Stimulated activated naive CD8-positive, alpha-beta T cell treated with anti-CD3 and anti-CD28 coated beads, Interleukin-15, Interleukin-2, amounts not matched to agents 100 U/mL and 50 U/mL, for 24 hours (primary cell): Measurements from ENCODE around the gene ING4.
"Not testable (repeated sequence)": the region's sequence is repeated elsewhere in the genome, so short reads cannot be mapped to it uniquely, and the experiment has no call there.

ENCODE experiments used
- ATAC-seq: fragments of 150-1000 bp; cut with Tn5 transposase; one replicate; pipeline ENCODE4 v1.10.0; 2021
- DNase-seq: peaks from one replicate; pipeline ENCODE4 v3.0.0; 2021

Gene ING4

DNA sequence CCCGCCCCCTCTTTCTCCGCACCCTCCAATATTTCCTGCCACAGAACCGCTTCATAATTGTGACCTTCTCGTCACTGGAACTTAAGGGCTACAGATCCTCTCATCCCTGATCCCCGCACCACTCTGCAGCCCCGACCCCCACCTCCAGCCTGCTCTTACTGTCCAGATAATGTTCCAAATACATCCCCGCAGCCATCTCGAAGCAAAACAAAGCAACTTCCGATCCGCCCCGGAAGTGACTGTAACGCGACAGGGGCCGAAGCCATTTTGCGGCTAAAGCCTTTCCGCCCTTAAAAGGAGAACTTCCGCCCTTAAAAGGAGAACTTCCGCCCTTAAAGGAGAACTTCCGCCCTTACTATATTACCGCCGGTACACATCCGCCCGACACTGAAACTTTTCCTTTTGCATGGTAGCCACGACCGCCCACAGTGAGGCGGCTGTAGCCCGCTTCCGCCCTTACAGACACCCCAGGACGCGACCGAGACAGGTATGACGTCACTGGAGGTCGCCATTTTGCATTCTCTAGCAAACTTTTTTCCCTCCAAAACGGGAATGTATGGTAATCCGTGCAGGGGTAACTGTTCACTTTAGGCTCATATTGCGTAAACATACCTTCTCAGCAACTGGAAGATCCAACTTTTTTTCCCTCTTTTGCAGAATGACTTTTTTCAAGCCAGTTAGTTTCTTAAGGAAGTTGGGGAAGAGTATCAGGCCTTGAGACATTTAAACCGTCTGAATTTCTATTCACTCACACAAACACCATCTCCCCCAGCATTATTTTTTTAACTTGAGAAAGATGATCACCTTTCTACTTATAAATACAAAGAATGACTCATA lies at the start of gene ING4:
TSS of gene ING4 (minus strand) at position 214 of the 837 bp plus-strand sequence. CDS start at position 196, 18 bp downstream.
- ATAC-seq (peak; percentile 100), DNase-seq (peak; percentile 93)

DNA sequence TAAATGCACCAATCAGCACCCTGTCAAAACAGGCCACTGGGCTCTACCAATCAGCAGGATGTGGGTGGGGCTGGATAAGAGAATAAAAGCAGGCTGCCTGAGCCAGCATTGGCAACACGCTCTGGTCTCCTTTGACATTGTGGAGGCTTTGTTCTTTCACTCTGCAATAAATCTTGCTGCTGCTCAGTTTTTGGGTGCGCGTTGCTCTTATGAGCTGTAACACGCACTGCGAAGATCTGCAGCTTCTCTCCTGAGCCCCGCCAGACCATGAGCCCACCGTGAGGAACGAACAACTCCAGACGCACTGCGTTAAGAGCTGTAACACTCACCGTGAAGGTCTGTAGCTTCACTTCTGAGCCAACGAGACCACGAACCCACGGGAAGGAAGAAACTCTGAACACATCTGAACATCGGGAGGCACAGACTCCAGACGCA lies 46.1 kb upstream of the ING4 start:
- DNase-seq (peak; percentile 27), ATAC-seq (peak; percentile 40)

DNA sequence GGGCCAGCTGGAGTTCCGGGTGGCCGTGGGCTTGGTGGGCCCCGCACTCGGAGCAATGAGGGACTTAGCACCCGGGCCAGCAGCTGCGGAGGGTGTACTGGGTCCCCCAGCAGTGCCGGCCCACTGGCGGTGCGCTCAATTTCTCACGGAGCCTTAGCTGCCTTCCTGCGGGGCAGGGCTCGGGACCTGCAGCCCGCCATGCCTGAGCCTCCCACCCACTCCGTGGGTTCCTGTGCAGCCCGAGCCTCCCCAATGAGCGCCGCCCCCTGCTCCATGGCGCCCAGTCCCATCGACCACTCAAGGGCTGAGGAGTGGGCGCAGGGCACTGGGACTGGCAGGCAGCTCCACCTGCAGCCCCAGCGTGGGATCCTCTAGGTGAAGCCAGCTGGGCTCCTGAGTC lies 45.4 kb upstream of the ING4 start:
- DNase-seq, ATAC-seq: not testable (repeated sequence)

DNA sequence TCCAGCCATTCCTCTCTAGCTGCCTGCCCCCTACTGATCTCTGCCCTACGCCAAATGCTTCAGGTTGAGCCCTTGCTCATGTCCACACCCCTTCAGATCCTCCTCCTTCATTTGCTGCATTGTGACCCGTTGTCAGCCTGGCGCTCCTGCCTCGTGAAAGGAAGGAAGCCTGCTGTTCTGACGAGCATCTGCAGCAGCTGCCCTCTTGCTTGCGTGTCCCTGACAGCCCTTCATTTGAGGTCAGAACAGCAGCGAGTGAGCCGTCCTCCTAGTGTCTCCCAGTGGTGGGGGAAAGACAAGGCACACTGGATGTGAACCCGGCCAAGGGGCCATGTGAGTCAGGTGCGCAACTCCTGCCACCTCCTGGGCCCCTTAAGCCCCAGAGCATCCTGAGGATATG lies 40.7 kb upstream of the ING4 start:
- ATAC-seq (peak; percentile 10), DNase-seq (no peak)

DNA sequence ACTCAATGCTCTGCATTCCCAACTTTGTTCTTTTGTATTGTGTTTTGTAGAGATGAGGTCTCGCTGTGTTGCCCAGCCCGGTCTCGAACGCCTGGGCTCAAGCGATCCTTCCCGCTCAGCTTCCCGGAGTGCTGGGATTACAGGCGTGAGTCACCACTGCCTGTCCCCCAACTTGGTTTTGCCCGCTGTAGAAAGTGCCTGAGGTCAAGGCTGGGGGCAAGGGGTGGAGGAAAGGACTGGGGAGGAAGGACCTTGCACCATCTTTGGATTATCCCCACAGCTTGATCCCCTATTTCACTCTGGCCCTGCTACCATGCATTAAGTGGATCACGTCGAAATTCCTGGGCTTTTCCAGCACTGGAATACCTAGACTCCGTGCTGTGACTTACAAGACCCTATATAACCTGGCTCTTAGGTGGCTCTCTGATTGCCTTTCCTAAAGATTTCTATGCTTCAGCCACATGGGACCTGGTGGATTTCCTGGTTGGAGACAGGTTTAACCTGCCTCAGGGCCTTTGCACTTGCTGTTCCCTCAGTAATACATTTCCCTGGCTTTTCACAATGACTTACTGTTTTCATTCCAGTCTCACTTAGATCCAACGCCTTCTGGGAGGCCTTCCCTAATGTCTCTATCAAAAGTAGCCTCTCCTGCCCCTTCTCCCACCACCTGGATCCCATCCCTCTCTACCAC lies 38.3 kb upstream of the ING4 start:
- no peak for ATAC-seq
- DNase-seq = no peak

DNA sequence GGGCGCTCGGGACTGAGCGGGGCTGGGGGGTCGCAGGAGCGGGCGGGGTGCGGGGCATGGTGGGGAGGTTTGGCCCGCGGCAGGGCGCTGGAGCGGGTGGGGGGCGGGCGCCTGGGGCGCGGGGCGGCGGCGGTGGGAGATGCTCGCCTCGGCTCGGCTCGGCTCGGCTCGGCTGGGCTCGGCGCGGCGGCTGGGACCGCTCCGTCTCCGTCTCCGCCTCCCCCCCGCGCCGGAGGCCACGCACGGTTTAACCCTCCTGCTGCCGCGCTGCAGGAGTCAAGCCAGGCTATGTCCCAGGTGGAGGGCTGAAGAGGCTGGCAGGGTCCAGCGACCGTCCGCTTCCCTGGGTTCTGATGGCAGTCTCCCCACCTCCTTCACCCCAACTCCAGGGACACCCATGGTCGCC lies 37.7 kb upstream of the ING4 start, which contains the start of gene PIANP:
TSS of gene PIANP (minus strand) at position 170 of the 406 bp plus-strand sequence. CDS start 2,754 bp downstream, outside the sequence.
- ATAC-seq (no peak), DNase-seq (peak; percentile 42)

DNA sequence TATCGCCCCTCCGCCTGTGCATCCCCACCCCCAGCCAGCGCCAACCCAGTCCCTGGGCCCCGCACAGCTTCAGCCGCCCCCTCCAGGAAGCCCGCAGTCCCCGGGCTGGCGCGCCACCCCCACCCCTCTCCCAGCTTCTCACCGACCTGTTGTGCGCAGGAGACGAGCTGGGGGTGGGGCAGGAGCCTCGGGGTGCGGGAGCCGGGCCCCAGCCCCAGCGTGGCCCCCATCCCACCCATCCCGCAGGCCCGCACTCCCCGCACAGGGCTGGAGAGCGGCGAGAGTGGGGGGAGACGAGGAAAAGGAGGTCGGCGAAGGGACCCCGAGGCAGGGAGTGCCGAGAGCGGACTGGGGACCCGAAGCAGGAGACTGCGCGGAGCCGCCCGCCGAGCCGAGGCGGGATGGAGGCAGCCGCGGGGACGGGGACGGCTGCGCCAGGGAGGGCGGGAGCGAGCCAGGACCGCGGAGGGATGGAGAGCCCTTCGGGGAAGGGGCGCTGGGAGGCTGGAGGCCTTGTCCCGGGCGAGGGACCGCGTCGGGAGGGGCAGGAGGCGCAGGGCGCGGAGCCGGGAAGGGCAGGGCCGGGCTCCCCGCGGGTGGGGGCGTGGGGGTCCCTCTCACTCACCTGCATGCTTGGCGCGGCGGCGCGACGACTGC lies 37.2 kb upstream of the ING4 start:
- no peak for ATAC-seq
- peak; percentile 21 for DNase-seq

DNA sequence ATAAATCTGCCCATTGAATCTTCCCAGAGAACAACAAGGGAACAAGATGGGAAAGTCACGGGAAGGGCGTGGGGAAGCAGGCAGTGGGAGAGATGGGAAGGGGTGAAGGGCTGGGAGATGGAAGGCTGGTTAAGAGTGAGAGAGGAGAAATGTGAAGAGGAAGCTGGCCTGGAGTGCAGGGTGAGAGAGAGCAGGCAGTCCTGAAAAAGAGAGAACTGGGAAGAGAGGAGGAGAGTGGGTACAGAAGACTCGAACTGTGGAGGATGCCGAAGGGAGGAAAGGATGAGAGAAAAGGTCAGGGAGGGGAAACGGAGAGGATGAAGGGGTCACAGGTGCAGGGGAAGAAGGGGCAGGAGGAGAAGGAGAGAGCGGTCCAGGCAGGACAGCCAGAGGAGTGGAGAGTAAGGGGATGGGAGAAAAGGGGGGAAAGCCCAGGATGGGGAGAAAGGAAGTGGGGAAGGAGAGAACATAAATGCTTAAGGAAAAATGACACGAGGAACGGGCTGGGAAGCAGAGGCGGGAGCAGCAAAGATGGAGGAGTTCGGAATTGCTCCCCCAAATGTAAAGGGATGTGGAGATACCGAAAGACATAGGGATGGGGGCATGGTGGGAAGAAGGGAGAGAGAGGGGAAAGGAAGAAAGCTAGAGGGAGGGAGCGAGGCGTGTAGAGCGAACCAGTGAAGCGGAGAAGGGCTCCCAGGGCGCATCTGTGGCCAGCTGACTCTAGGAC lies 36.5 kb upstream of the ING4 start:
- DNase-seq (no peak), ATAC-seq (no peak)

DNA sequence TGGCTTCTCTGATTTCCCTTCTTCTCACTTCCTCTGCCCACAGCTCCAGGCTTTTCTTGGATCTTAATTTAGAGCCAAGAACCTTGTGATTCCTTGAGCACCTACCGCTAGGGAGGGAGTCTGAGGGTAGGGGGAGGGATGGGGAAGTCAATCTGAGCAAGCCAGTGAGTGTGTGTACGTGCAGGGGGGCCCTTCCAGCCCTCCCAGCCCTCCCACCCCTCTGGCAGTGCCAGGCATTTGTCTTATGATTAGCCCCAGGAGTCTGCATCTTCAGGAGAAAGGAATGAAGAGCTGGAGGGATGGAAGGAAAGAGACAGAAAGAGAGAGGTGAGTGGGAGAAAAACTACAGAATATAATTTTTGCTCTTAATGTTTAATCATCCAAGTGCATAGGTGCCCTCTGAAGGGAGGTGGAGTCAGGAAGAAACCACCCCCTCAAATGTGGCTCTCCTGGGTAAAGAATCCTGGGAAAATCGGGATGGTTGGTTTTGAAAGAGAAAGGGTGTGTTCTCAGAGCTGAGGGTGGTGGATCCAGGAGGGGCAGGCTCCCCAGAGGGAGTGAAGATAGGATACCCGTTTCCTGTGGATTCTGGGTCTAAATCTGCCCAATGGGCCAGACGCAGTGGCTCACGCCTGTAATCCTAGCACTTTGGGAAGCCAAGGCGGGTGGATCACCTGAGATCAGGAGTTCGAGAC lies 35.6 kb upstream of the ING4 start:
- no peak for ATAC-seq
- no peak for DNase-seq

DNA sequence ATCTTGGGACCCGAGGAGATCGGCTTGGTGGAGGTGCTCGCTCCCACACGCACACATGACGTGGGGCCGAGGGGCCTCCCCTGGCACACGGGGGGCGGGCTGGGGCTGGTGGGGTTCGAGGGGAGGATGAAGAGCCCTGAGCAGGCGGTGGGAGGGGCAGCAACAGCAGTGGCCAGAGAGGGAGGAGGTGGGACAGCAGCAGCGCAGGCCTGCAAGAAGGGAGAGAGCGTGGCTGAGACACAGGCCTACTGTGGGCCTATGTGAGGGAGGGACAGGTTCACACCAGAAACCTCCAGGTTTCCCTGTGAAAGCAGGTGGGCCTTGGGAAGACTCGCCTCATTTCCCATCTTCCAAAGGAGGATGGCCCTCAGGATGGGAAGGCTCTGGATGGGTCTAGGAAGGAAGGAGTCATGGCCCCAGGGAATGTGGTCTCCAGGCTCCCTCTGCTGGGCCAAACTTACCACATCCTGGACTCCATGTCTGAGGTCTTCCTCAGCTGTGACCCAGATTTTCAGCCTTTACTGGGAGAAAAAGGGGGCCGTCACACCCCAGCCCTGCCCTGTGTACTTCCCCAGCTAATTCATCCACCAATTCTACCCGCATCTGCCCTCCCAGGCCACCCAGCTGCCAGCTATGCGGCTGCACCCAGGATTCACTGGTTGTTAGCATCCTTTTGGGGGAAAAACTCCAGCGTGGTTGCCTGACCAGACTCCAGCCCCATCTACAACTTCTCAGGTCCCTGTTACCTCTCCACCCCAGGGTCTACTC lies 34.8 kb upstream of the ING4 start:
- ATAC-seq = no peak
- DNase-seq = peak; percentile 34

DNA sequence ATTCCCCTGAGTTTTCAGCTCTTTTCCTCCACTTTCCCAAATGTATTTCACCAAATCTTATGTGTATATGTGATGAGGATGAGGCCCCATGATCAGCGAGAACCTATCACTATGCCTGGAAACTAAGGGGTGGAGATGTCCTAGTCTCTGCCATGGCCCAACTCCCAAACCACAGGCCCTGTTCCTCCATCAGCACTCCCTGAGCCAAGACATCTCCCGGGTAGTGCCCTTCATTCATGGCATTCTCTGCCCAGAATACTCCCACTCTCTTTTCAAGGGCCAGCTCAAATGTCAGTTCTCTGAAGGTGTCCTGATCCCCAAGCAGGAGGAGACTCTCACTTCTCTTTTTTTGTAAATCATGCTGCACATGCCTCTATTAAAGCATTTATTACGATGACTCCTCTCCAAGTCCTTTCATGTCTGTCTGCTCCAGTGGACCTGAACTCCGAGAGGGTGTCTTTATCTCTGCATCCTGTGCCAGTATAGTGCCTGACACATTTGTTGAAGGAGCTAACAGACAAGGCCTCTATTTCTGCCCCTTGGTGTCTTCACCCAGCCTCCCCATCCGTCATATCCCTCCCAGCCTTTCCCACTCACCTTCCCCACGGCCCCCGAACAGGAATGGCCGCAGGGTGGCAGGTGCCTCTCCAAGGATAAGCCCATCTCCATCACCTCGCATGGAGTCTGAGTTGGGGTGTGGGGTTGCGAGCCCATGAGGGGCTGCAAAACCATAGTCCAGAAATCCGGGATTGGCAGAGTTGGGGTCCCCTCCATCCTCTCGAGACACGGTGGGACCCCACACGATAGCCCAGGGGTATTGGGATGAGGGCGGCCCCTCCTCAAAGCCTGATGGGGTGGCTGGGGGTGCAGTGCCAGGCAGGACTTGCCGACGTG lies 34.0 kb upstream of the ING4 start:
- ATAC-seq = no peak
- no peak for DNase-seq

DNA sequence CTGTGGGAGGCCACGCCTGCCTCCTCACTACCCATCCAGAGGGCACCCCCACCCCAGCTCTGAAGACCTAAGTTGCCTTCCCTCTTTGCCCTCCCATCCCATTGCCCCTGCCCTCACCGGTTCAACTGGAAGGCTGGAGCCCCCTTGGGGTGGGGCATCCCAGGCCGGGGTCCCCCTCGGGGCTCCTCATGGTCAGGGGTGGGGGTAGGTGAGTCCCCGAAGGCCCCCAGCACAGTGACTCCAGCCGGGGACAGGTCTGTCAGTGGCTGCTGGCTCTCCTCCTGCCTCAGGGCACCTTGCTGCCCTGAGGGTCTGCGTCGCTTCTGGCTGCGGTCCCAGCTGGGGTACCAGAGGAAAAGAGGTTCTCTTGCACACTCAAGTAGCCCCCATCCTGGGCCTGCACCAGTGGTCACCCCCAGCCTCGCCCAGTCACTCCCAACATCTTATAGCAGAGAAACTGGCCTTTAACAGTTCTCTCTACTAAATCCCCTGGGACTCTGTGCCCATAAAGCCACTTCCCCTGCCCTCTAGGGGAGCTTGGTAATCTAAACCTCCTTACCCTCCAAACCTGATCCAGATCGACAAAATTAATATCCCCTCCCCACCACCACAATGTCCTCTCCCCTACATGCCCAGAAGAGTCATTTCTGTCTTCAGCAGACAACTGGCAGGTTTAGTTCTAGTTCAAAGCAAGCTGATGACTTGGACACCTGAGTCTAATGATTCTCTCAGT lies 32.6 kb upstream of the ING4 start:
- DNase-seq = no peak
- ATAC-seq = peak; percentile 3

DNA sequence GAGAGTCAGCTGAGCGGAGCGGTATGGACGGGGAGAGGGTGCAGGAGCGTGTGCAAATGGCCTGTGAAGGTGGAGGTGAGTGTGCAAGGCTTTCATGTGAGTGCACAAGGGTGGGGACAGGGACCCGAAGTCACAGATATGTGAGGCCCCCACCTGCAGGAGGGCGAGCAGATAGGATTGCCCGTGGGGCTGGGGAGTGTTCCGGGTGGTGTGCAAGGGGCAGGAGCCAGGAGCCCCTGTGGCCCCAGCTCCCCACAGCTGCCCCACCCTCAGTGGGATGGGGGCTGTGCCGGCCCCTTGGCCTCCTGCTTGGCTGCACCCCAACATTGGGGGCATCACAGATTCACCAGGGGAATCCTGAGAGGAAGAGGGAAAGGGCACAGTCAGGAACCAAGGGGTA lies 31.8 kb upstream of the ING4 start:
- ATAC-seq (no peak), DNase-seq (no peak)

DNA sequence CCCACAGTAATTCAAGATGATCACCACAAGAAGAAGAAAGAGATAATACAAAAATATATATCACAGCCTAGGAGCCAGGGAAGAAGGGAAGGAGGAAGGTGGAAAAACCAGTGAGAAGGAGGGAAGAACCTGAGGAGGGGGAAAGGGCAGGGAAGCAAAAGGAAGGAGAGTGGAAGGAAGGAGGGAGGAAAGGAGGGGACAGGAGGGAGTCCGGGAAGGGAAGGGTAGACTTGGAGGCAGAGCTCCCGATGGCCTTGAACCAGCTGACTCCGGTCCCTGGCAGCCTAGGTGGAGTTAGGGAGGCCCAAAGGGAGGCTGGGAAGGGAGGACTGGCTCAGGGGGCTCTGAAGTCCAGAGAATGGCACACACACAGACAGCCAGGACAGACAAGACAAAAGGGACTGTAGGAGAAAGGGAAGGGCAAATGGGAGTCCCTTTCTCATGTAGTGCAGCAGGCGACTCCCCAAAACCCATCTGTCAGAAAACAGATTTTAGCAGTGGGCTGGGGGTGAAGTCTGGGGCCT lies 31.0 kb upstream of the ING4 start:
- ATAC-seq = no peak
- no peak for DNase-seq

DNA sequence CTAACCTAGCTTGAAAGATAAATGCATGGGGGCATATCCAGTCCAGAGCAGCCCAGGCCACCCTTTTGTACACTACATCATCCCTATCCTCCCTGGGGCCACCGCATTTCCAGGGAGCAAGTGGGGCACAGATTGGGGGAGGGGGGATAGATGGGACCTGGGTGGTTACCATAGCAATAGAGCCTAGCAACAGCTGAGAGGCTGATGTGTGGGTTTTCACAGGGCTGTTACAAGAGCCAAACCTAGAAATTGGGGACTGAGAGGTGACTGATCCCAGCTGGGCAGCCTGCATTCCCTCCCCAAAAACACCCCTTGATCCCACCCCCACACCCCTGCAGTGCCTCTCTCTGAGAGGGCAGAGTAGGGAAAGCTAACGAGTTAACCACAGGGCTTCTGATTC lies 30.0 kb upstream of the ING4 start:
- ATAC-seq (no peak), DNase-seq (no peak)

DNA sequence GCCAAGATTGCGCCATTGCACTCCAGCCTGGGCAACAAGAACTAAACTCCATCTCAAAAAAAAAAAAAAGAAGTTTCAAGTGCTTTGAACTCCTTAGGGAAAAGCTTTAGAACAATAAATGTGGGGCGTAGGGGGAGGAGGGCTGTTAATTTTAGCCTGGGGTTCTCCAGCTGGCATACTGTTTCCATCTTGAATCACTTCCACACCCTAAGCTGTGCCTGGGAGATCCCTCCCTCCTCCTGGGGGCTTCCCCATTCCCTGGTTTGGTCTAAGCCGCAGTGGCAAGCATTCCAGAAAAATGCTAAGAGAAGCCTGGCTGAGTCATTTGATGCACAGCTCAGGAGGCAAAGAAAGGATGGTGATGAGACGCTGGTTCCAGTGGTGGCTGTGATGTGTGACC lies 28.6 kb upstream of the ING4 start:
- ATAC-seq = no peak
- no peak for DNase-seq

DNA sequence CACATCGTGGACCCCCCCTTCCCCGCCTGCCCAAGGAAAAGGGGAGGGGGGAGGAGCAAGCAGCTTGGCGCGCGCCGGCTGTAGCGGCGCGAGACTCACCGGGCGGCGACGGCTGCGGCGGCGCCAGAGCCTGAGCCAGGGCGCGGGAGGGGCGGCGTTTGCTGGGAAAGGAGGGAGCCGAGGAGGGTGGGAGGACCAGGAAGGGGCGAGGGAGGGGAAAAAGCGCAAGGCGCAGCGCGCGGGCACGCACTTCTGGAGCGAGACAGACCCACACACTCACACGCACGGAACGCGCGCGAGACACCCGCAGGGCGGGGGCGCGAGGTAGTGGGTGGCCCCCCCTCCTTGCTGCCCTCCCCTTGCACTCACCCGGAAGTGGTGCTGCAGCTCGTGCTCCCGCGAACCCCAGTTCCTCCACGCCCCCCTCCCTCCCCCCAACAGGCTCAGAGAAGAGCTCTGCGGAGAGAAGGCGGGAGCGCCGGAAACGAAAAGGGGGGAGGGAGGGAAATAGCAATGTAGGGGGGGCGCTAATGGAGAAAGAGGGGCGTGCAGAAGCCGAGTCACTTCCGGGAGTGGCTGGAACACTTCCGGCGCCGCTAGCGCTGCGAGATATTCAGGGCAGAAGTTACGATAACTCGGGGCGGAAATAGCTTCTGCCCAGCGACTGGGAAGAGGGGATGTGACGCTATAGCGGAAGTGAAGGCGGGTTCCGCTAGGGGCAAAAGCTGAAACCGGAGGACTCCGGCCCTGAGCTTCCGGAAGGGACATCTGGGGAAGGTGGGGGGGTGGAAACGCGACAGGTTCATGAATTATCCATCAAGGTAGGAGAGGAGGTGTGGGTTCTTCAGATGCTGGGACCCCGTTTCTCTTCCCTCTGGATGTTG lies 26.3 kb upstream of the ING4 start, which contains the start of gene ZNF384:
TSS of gene ZNF384 (minus strand) at position 377 of the 884 bp plus-strand sequence. CDS start 9,855 bp downstream, outside the sequence.
- DNase-seq (peak; percentile 93), ATAC-seq (peak; percentile 91)
